Thyroid gland (tissue), 4 donors: ENCODE results near the gene RAE1.

Source experiments
- POLR2A ChIP-seq, 2 donors: fragments of 450-650 bp; IDR thresholded peaks; one replicate each; pipeline ENCODE4 v1.6.1; 2017; ENCODE audit warnings: antibody characterized with exemption in 2 of 2, mild to moderate bottlenecking in 2 of 2, moderate library complexity in 1 of 2
- TF ChIP-seq, protein P1 (sequence below), 6 experiments: fragments of 200-600 bp in 3 of 6; fragments of 450-650 bp in 3 of 6; sonication (generic) in 3 of 6; IDR thresholded peaks; one replicate each; pipeline ENCODE4 v1.5.1; 2016 to 2019; ENCODE audit warnings: antibody characterized with exemption in 6 of 6, mild to moderate bottlenecking in 2 of 6, inconsistent platforms in 1 of 6, moderate library complexity in 1 of 6

DNA sequence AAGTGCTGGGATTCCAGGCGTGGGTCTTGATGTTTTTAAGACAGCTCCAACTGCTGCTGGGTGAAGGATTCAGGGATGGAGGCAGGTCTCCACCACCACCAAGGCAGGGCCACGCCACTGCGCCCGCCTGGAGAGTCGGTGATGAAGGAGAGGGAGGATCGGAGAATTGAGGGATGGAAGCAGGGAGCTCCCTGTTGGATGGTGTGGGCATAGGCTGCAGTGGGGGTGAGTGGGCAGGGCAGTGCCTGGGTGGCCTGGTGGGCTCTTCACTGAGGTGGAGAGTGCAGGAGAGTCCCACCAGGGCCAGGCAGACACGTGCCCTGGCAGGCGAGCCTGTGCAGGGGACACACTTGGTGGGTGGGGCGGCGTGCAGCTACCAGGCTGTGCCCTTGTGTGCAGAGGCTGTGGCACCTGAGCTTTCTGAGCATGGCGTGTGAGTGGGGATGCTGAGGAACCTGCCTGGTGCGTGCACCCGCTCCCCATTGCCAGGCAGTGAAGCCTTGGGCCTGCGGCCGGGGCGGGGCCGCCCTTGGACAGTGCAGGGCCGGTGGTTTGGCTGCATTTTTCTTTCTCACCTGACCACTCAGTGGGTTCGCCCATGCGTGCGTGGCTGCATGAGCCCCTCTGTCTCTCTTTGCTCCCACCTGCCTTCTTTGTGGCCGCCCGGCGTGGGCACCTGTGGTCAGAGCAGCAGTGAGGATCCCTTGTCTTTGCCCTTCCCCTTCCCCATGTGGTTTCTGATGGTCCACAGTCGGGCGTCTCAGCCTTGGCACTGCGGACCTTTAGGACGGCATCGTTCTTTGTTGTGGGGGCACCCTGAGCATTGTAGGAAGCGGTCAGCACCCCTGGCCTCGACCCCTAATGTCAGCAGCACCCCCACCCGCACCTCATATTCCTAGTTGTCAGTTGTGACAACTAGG lies 51.4 kb downstream of the RAE1 start:
- TF ChIP-seq, protein P1, sequence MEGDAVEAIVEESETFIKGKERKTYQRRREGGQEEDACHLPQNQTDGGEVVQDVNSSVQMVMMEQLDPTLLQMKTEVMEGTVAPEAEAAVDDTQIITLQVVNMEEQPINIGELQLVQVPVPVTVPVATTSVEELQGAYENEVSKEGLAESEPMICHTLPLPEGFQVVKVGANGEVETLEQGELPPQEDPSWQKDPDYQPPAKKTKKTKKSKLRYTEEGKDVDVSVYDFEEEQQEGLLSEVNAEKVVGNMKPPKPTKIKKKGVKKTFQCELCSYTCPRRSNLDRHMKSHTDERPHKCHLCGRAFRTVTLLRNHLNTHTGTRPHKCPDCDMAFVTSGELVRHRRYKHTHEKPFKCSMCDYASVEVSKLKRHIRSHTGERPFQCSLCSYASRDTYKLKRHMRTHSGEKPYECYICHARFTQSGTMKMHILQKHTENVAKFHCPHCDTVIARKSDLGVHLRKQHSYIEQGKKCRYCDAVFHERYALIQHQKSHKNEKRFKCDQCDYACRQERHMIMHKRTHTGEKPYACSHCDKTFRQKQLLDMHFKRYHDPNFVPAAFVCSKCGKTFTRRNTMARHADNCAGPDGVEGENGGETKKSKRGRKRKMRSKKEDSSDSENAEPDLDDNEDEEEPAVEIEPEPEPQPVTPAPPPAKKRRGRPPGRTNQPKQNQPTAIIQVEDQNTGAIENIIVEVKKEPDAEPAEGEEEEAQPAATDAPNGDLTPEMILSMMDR (IDR thresholded peaks at IDR 0.05): no peak
- TF ChIP-seq POLR2A (IDR thresholded peaks at IDR 0.05): no peak
